MCF 10A (cell line): ENCODE results near the gene GLIS1. TPM values are rescaled to one million over a fixed set of nuclear protein-coding genes. Genes with fewer than 3 reads are reported as not detected.

Source experiments
- BruUV-seq: library from RNA; stranded (reverse); fragments of 400-500 nt; replicated peaks from 2 replicates; lab custom pipeline; 2021; lab: Mats Ljungman, UMichigan
- CTCF ChIA-PET: fragments of 300-600 bp; sonication (Branson Sonifier 250); formaldehyde crosslinking; extraction: SDS; loops from one replicate; lab custom pipeline; 2021; ENCODE audit warnings: antibody characterized with exemption, inconsistent platforms; lab: Yijun Ruan, JAX
- POLR2A ChIA-PET: fragments of 300-600, 350-650 bp; sonication (Branson Sonifier 250); formaldehyde crosslinking; extraction: SDS; loops from one replicate; lab custom pipeline; 2020; ENCODE audit warnings: antibody characterized with exemption, inconsistent platforms; lab: Yijun Ruan, JAX
- DNase-seq: peaks from one replicate; pipeline ENCODE4 v3.0.0-alpha.2; 2018; ENCODE audit not compliant: unreplicated experiment
- H3K27ac Mint-ChIP-seq: one replicate; pipeline ENCODE4 v1.8.0; 2022; ENCODE audit warnings: mild to moderate bottlenecking, low read depth, mixed read lengths; ENCODE audit not compliant: unreplicated experiment
- H3K27me3 Mint-ChIP-seq: one replicate; pipeline ENCODE4 v1.8.0; 2022; ENCODE audit warnings: mixed read lengths; ENCODE audit not compliant: insufficient read depth, unreplicated experiment
- H3K36me3 Mint-ChIP-seq: one replicate; pipeline ENCODE4 v1.8.0; 2022; ENCODE audit warnings: mild to moderate bottlenecking, moderate library complexity, mixed read lengths; ENCODE audit not compliant: insufficient read depth, unreplicated experiment
- H3K4me1 Mint-ChIP-seq: one replicate; pipeline ENCODE4 v1.8.0; 2022; ENCODE audit warnings: mixed read lengths; ENCODE audit not compliant: insufficient read depth, unreplicated experiment
- H3K4me3 Mint-ChIP-seq: one replicate; pipeline ENCODE4 v1.8.0; 2022; ENCODE audit warnings: mild to moderate bottlenecking, moderate library complexity, mixed read lengths; ENCODE audit not compliant: unreplicated experiment
- H3K9me3 Mint-ChIP-seq: one replicate; pipeline ENCODE4 v1.8.0; 2022; ENCODE audit warnings: mixed read lengths; ENCODE audit not compliant: unreplicated experiment
- intact Hi-C: fragments of 100-400 bp; cut with micrococcal nuclease; formaldehyde crosslinking; loops from 2 replicates; pipeline ENCODE4 v1.14.1; 2022
- total RNA-seq: library from RNA; stranded (reverse); gene quantifications from 2 replicates; pipeline ENCODE4 v1.2.3, GENCODE V29; 2022
- TF ChIP-seq, protein P1 (sequence below): fragments of 200-600 bp; IDR thresholded peaks from one replicate; pipeline ENCODE4 v1.8.0; 2022; ENCODE audit warnings: antibody characterized with exemption, mild to moderate bottlenecking; ENCODE audit not compliant: unreplicated experiment

The GLIS1 gene
- total RNA-seq, 1 experiment from 2014 or later, result 0.93 TPM

GRCh38 chr1:53689736-53690326 is 49.1 kb downstream of the GLIS1 start:
- ChIA-PET POLR2A (interaction anchor here (0.6 kb wide), 1 partner anchor 9 kb away, joined by 3 read pairs; no protein-coding TSS in a partner anchor), CTCF (interaction anchor here (0.8 to 1.0 kb wide), 2 partner anchors 205 to 411 kb away, joined by 3 read pairs; no protein-coding TSS in a partner anchor)
- H3K27me3 Mint-ChIP-seq, result peaks cover 52% of the 10 kb centered on the region
- no peak overlapping the region for H3K27ac Mint-ChIP-seq
- TF ChIP-seq, protein P1, sequence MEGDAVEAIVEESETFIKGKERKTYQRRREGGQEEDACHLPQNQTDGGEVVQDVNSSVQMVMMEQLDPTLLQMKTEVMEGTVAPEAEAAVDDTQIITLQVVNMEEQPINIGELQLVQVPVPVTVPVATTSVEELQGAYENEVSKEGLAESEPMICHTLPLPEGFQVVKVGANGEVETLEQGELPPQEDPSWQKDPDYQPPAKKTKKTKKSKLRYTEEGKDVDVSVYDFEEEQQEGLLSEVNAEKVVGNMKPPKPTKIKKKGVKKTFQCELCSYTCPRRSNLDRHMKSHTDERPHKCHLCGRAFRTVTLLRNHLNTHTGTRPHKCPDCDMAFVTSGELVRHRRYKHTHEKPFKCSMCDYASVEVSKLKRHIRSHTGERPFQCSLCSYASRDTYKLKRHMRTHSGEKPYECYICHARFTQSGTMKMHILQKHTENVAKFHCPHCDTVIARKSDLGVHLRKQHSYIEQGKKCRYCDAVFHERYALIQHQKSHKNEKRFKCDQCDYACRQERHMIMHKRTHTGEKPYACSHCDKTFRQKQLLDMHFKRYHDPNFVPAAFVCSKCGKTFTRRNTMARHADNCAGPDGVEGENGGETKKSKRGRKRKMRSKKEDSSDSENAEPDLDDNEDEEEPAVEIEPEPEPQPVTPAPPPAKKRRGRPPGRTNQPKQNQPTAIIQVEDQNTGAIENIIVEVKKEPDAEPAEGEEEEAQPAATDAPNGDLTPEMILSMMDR, result no peak
- no peaks in the 10 kb centered on the region for H3K36me3 Mint-ChIP-seq
- no TSS peak for BruUV-seq
- no peak overlapping the region for H3K4me3 Mint-ChIP-seq
- H3K9me3 Mint-ChIP-seq, result no peaks in the 10 kb centered on the region
- DNase-seq, result no peak
- intact Hi-C loops, result no loop called here
- H3K4me1 Mint-ChIP-seq, result no peaks in the 10 kb centered on the region

DNA sequence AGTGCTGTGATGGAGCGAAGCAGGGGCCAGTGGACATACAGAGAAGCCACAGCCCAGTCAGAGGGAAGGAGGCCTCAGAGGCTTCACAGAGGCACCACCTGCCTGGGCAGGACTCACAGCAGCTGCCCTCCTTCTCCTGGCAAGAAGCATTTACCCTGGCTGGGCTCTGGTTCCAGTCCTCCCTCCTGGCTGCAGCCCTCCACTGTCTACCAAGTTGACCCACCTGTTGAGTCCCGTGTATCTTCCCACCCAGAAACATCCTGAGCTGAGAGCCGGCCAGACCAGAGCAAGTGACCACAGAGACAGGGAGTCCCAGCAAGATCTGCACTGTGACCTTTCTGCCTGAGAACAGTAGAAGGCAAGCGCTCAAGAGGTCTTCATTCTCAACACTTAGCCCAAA is 49.7 kb downstream of the GLIS1 start:
- no peak overlapping the region for H3K4me3 Mint-ChIP-seq
- no peak for DNase-seq
- POLR2A ChIA-PET, result no interaction called here
- no peaks in the 10 kb centered on the region for H3K4me1 Mint-ChIP-seq
- intact Hi-C loops, result no loop called here
- no peaks in the 10 kb centered on the region for H3K9me3 Mint-ChIP-seq
- no peak overlapping the region for H3K27ac Mint-ChIP-seq
- TF ChIP-seq, protein P1, result no peak
- CTCF ChIA-PET, result interaction anchor here (1.0 kb wide), 1 partner anchor 410 kb away, joined by 3 read pairs; no protein-coding TSS in a partner anchor
- no TSS peak for BruUV-seq
- no peaks in the 10 kb centered on the region for H3K36me3 Mint-ChIP-seq
- peaks cover 58% of the 10 kb centered on the region for H3K27me3 Mint-ChIP-seq

DNA sequence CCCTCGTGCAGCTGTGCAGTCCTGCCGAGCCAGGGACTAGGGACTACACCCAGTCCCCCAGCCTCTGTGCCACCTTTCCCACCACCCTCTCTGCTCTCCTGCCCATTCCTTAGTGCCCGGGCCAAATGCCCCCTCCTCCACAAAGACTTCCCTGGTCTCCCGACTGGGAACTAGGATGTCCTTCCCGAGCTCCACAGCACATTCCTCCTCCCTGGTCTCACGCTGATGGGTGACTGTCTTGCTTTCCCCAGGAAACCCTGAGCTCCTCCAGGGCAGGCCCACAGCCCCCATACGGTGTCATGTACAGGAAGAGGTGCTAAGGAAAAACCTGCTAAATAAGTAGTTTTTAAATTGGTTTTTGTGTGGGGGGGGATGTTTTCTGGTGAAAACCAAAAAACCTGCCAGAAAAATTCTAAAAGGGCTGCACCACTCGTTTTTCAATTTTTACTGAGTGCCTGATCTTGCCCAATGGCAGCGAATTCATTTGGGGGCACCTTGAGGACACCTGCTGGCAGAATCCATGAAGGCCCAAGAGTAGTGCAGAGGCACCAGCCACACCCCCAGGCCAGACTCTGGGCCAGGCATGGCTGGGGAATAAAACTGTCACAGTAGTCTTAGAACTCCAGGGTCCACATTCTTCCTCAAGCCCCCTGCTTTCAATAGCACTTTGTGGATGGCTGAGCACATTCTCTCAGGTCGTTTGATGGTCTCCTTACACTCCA is 50.4 kb downstream of the GLIS1 start:
- Mint-ChIP-seq H3K27me3 (peaks cover 65% of the 10 kb centered on the region), H3K4me1 (no peaks in the 10 kb centered on the region), H3K27ac (no peak overlapping the region), H3K9me3 (no peaks in the 10 kb centered on the region), H3K36me3 (no peaks in the 10 kb centered on the region), H3K4me3 (no peak overlapping the region)
- peak; percentile 17 for DNase-seq
- CTCF ChIA-PET, result interaction anchor here (1.0 kb wide), 1 partner anchor 409 kb away, joined by 3 read pairs; no protein-coding TSS in a partner anchor
- BruUV-seq, result no TSS peak
- POLR2A ChIA-PET, result no interaction called here
- TF ChIP-seq, protein P1, result no peak
- intact Hi-C loops, result no loop called here

DNA sequence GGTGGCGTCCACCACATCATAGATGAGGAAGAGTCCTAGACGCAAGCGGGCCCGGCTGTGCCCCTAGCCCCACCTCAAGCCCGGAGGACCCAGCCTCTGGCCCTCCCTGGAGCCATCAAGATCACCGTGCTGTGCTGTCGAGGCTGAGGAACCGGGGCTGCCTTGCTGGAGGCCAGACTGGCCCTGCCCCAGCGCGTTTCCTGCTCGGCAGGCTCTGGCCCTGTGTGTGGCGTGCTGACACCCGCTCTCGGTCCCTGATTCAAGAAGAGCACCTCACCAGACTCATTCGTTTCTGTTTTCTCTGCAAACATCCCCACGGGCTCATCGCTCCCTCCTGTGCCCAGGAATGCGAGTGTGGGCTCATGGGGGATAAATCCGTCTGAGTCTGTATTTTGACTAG is 51.1 kb downstream of the GLIS1 start:
- Mint-ChIP-seq H3K4me1 (no peaks in the 10 kb centered on the region), H3K27me3 (peaks cover 71% of the 10 kb centered on the region), H3K36me3 (no peaks in the 10 kb centered on the region), H3K4me3 (no peak overlapping the region), H3K27ac (no peak overlapping the region), H3K9me3 (no peaks in the 10 kb centered on the region)
- ChIA-PET CTCF (no interaction called here), POLR2A (no interaction called here)
- TF ChIP-seq, protein P1, result no peak
- no peak for DNase-seq
- intact Hi-C loops, result no loop called here
- no TSS peak for BruUV-seq
